ENCODE data around the gene TCF25.

DNA sequence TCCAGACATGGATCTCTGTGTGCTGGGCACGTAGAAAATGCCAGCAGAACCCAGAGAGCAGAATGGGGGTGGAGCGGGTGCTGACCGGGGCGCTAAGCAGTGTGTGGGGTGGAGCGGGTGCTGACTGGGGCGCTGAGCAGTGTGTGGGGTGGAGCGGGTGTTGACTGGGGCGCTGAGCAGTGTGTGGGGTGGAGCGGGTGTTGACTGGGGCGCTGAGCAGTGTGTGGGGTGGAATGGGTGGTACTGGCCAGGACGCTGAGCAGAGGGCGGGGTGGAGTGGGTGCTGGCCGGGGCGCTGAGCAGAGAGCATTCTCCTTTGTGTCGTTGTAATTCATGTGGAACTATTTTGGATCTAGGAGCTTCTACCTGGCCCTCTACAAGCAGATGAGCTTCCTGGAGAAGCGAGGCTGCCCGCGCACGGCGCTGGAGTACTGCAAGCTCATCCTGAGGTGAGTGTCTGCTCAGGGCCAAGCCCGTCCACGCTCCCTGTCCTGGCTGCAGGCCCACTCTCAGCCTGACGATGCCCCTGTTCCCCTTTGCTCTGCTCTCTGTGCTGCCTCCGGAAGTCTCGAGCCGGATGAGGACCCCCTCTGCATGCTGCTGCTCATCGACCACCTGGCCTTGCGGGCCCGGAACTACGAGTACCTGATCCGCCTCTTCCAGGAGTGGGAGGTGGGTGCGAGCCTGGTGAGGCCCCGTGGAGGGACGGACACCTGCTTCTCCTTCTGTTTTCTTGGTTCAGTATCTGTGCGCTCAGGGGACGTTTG is 25.0 kb downstream of the TCF25 start:
- TF ChIP-seq, protein P1, sequence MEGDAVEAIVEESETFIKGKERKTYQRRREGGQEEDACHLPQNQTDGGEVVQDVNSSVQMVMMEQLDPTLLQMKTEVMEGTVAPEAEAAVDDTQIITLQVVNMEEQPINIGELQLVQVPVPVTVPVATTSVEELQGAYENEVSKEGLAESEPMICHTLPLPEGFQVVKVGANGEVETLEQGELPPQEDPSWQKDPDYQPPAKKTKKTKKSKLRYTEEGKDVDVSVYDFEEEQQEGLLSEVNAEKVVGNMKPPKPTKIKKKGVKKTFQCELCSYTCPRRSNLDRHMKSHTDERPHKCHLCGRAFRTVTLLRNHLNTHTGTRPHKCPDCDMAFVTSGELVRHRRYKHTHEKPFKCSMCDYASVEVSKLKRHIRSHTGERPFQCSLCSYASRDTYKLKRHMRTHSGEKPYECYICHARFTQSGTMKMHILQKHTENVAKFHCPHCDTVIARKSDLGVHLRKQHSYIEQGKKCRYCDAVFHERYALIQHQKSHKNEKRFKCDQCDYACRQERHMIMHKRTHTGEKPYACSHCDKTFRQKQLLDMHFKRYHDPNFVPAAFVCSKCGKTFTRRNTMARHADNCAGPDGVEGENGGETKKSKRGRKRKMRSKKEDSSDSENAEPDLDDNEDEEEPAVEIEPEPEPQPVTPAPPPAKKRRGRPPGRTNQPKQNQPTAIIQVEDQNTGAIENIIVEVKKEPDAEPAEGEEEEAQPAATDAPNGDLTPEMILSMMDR (IDR thresholded peaks at IDR 0.05), result no peak
- no peak for TF ChIP-seq POLR2A (IDR thresholded peaks at IDR 0.05)

Data from uterus (tissue), 2 donors.